GM12892 (cell line): ENCODE data around the gene DTYMK.

Source experiments
- DNase-seq: peaks from one replicate; pipeline ENCODE4 v3.0.0; 2011; ENCODE audit not compliant: insufficient read length
- FAIRE-seq: peaks from 2 replicates; lab custom pipeline; 2011; peaks lifted over from hg19 to GRCh38; lab: Jason Lieb, UNC
- POLR2A ChIP-seq: IDR thresholded peaks from 2 replicates; pipeline ENCODE4 v1.6.1; 2011; ENCODE audit warnings: low read depth, low read length, control low read depth
- POLR2AphosphoS5 ChIP-seq: IDR thresholded peaks from 2 replicates; pipeline ENCODE4 v1.6.1; 2011; ENCODE audit warnings: low read depth, low read length, control low read depth
- TAF1 ChIP-seq: IDR thresholded peaks from 2 replicates; pipeline ENCODE4 v1.6.1; 2011; ENCODE audit warnings: low read depth, mild to moderate bottlenecking, control low read depth, low read length, borderline replicate concordance

Gene DTYMK

DNA sequence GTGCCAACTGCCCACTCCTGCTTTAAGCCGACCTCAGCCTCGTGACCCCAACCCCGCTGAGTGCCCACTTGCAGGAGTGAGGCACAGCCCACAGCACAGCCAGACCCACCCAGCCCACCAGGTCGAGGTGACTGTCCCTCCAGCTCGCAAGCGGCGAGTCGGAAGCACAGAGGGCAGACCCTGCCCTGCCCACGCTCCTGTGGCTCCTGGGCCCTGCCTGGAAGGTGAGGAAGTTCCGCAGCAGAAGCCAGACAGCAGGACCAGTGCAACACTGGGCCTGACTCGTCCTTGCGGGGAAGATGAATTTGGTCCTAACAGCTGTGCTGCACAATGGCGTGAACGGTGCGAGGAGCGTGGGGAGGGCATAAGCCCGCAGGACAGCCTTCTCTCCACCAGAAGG is 9.9 kb downstream of the DTYMK start:
- no peak for TF ChIP-seq POLR2AphosphoS5
- no peak for TF ChIP-seq TAF1
- TF ChIP-seq POLR2A = no peak; the same call in 1 of the 2 replicates
- no peak for FAIRE-seq

DNA sequence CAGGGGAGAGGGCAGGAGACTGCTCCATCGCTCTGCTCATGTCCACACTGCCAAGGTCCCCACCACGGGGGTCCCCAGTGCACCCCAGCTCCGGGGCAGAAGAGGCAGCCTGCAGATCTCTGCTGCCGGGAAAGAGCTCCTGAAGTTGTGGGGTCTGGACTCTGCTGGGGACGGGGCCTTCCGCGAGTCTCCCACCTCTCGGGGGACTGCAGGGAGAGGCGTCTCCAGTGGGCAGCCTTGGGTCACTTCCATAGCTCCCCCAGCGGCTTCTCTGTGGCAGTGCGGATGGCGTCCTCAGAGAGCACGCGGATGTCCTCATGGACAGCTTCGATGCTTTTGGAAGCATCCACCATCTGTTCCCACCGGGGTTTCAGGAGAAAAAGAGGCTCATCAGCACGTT is 10.7 kb downstream of the DTYMK start:
- TF ChIP-seq POLR2A (no peak), TAF1 (no peak), POLR2AphosphoS5 (no peak)
- FAIRE-seq = no peak

More for the DNA sequence above, 9.9 kb downstream of the DTYMK start:
- DNase-seq = no peak

DNA sequence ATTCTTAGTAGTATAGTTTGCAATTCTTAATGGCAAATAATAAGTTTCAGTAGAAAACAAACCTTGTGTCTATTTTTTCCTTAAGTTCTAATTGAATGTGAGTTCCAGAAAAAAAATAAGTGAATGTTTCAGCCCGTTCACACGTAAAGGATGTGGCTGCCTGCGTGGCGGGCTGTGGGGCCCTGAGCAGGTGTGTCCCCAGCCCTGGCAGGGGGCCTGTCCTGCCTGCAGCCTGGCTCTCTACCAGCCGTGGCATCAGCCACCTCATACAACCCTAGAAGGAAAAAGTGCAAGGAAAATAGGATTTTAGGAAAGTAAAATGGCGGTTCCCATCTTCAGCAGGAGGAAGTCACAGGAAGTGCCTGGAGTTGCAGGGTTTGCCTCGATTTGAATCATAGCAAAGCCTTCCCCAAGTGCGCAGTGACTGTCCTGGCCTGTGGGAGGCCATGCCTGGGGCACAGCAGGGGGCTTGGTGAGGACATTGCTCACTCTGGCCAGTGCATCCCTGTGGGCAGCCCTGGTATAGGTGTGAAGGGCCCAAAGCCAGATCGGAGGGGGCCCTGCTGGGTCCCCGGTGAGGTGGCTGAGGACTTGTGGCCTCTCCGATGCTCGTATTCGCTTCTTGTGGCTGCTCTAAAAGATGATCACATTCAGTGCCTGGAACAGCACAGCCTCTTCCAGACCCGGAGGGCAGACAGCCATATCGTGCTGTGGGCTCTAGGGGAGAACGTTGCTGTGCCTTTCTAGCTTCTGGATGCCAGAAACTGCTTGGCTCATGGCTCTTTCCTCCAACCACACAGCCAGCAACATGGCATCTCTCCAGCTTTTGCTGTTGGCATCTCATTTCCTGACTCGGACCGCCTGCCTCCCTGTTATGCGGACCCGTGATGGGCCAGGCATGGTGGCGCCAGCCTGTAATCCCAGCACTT is 12.6 kb downstream of the DTYMK start:
- FAIRE-seq (no peak), DNase-seq (no peak)
- TF ChIP-seq POLR2AphosphoS5 = no peak
- no peak for TF ChIP-seq POLR2A
- no peak for TF ChIP-seq TAF1

More for the DNA sequence above, 10.7 kb downstream of the DTYMK start:
- no peak for DNase-seq

DNA sequence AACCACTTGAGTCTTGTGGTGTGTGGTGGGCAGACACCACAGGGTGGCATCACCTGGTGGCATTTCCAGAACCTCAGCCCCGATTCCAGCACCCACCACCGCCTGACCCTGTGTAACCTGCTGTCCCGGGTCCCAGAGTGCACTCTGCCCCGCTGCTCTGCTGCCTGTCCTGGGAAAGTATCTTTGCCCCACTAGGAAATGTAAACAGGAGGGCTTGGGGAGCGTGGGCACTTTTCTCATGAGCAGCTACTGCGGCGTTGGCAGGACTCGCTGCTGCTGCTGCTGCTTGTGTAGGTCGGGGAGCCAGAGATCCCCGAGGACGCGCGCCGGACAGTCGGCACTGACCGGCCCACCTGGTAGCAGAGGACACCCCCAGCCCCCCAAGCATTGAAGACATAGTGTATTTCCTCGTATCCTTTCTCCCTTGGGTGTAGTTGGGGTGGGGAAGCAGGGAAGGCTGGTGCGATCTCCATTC is 13.4 kb downstream of the DTYMK start:
- FAIRE-seq = no peak
- TF ChIP-seq POLR2AphosphoS5 (no peak), TAF1 (no peak), POLR2A (no peak)
- DNase-seq = no peak

DNA sequence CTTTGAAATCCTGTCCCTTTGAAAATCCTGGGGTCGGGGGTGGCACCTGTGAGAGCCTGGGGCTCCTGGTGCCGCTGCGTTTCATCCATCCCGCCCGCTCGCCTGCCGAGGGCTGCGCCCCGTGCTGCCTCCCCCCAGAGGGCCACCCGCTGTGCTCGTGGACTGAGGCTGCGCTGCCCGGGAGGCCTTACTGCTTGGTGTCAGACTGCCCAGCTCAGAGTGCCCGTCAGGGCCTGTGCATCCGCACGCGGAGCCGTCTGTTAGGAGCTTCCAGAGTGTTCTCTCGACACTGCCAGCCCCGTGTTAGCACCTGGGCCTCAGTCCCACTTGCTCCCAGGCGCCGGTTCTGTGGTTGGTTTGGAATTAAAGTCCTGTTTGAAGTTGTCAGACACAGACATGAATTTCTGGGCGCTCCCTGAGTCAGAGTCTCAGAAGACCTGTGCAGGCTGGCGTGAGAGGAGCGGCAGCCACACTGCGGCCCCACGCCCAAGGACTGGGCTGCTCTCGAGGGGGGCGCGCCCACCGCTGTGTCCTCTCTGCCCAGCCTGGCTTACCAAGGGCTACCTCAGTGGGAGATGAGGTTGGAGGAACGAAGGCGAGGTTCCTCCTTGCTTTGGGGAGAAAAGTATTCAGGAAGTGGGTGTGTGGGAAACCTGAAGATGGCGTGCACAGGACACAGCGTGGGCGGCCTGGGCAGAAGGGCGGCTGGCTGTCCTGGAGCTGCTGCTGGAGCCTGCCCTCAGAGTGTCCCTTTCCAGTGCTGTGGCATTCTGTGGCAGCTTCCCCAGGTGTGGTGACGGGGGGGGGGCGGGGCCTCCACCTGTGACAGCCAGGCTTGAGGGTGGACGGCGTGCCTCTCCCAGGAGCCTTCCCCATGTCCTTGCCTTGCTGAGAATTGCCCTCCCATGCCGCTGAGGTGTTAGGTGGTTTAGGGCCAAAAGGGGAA is 14.1 kb downstream of the DTYMK start:
- DNase-seq = no peak
- no peak for TF ChIP-seq POLR2AphosphoS5
- no peak for TF ChIP-seq POLR2A
- TF ChIP-seq TAF1 = no peak
- no peak for FAIRE-seq

DNA sequence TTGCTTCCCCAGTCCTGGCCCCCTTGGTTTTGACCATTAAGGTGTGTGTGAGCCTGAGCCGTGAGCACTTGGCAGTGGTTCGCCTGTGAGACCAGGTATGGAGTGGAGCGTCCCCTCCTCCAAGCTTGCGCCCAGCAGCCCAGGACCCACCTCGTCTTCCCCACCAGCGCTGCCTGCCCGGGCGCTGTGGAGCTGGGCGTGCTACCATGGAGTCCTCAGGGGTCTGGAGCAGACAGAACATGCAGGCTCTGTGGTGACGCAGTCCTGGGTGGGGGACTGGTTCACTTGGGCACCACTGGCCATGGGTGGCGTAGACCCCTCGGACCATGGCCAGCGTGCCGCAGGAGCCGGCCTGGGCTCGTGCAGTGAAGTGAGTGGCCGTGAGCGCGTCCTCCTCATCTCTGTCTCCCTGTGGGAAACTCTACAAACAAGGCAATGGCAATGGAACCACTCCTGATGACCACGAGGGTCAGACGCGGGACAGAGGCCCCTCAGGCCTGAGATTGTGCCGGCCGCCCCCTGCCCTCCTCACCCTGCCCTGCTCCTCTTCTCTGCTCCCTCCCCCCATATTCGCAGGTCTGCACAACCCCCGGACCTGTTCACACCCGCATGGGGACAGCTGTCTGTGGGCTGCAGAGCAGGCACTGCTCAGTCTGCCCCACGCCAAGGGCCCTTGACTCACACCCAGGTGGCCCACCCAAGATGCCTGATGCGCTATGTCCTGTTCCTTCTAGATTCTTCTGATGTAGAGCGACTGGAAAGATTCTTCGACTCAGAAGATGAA is 15.0 kb downstream of the DTYMK start:
- no peak for TF ChIP-seq POLR2AphosphoS5
- no peak for DNase-seq
- FAIRE-seq = no peak

DNA sequence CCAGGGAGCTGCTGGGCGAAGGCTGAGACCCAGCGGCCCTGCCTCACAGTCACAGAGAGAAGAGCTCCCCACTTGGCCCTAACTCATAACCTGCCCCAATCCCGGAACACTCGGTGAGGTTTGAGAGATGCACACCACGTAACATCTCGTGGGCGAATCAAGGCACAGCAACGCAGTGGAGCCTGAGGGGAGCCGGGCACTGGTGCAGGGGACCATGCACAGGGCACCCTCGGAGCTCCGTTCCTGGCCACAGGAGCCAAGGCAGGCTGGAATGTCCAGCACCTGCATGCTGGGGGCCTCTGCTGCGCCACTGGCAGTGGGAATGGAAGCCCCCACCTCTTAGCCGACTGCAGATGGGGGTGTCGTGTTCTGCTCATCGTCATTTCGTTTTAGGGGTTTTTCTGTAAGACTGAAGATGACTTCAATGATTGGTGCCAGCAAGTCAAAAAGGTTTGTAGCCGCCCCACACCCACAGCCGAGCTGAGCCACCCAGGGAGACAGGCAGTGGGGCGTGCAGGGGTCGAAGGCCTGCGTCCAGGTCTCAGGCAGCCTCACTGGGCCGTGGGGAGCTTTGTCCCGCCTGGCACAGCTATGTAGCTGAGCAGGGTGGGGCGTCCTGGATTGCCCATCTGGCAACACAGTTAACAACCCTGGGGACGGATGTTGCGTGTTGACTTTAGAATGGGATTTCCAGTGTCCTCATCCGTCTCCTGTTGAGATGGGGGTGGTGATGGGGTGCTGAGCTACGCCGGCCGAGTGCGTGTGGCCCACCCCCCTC is 16.1 kb downstream of the DTYMK start:
- DNase-seq (no peak), FAIRE-seq (no peak)
- TF ChIP-seq TAF1 (no peak), POLR2A (no peak), POLR2AphosphoS5 (no peak)

DNA sequence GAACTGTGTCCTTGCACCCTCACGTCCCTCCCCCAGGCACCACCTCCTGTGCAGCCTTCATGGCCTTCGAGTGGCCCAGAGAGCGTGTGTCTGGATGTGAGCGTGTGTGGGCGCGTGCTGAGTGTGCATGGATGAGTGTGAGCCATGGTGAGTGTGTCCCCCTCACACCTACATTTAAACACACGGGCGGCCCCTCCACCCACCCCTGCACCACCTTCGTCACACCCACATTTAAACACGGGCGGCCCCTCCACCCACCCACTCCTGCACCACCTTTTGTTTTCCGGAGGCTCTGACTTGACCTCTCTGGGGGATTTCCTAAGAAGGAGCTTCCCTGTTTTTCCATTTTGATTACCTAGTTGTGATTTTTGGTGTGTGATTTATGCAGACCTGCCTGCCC is 17.8 kb downstream of the DTYMK start:
- FAIRE-seq (no peak), DNase-seq (no peak)
- TF ChIP-seq POLR2A (no peak), TAF1 (no peak), POLR2AphosphoS5 (no peak)

DNA sequence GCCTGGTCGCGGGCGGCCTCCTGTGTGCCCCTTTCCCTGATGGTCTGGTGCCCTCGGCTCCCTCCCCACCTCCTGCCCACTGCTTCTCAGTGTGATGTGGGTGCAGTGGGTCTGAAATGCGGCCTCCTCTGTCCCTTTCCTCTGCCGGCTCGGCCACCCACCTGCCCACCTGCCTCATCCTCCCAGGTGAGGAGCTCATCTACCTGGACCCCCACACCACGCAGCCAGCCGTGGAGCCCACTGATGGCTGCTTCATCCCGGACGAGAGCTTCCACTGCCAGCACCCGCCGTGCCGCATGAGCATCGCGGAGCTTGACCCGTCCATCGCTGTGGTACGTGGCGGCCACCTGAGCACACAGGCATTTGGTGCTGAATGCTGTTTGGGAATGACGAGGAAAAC is 18.3 kb downstream of the DTYMK start:
- TF ChIP-seq POLR2AphosphoS5 = no peak
- TF ChIP-seq POLR2A = no peak
- no peak for TF ChIP-seq TAF1
- FAIRE-seq (no peak), DNase-seq (no peak)

DNA sequence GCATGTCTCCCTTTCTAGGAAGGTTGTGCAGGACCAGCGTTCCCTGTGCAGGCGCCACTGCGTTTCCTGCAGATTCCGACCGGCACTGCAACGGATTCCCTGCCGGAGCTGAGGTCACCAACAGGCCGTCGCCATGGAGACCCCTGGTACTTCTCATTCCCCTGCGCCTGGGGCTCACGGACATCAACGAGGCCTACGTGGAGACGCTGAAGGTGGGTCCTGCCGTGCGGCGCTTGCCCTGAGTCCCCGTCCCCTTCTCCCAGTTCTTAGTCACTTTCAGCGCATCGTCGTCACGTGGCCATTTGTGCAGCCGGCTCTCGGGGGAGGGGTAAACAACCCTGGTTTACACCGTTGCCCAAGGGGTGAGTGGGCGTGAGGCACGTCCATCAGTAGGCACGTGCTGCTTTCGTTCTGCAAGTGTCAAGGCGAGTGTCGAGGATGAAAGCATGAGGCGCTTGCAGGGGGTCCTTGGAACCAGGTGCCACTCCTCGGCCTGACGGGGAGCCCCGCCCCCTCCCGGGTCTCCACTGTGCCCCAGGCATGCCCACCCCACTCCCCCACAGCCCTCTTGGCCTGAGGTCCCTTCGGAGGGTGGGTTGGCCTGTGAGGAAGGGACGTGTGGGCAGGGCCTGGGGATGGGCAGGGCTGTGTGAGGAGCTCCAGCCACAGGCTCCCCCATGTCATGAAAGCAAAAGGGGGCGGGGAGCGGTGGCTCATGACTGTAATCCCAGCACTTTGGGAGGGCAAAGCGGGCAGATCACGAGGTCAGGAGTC is 19.8 kb downstream of the DTYMK start:
- FAIRE-seq (no peak), DNase-seq (no peak)
- TF ChIP-seq POLR2A = no peak
- TF ChIP-seq POLR2AphosphoS5 = no peak
- no peak for TF ChIP-seq TAF1
